ENCODE data around the gene HRK.

The HRK gene

DNA sequence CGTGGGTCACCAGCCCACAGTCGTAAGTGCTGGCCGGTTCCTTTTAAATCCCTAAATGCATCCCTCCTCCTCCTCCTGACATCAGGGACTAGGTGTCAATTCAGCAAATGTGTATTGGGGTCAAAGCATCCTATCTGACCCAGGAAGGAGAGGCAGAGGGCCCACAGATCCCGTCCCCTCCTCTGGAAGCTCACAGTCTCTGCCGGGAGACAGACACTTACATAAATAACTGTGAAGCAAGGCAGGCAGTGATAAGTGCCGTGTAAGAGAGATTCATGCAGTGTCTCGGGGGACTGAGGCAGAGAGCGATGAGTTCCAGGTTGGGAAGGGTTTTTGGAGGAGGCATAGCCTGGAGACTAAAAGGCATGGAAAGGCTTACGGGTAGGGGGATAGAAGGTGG, 44.1 kb downstream of the HRK start:
- H3K27ac ChIP-seq = no peak overlapping the region
- TF ChIP-seq, protein P1, sequence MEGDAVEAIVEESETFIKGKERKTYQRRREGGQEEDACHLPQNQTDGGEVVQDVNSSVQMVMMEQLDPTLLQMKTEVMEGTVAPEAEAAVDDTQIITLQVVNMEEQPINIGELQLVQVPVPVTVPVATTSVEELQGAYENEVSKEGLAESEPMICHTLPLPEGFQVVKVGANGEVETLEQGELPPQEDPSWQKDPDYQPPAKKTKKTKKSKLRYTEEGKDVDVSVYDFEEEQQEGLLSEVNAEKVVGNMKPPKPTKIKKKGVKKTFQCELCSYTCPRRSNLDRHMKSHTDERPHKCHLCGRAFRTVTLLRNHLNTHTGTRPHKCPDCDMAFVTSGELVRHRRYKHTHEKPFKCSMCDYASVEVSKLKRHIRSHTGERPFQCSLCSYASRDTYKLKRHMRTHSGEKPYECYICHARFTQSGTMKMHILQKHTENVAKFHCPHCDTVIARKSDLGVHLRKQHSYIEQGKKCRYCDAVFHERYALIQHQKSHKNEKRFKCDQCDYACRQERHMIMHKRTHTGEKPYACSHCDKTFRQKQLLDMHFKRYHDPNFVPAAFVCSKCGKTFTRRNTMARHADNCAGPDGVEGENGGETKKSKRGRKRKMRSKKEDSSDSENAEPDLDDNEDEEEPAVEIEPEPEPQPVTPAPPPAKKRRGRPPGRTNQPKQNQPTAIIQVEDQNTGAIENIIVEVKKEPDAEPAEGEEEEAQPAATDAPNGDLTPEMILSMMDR (IDR thresholded peaks at IDR 0.05) = no peak
- TF ChIP-seq ZFX (IDR thresholded peaks at IDR 0.05; ENCODE audit: borderline replicate concordance) = no peak

DNA sequence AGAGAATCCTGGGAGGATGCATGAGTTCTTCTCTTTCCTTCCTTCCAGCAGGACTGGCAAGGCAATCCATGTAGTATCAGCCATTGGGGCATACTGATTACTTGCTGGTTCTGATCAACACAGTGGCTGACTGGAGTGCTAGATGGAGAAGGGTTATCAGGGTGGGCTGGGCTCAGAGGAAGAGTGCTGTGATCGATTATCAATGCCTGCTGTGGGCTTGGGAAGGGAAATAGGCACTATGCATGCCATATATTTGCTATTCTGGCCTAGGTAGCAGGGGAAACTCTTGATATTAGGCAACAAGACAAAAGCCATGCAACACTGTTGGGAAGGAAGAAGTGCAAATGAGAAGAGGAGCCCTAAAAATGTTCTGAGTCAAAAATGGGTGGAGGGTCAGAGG, 45.8 kb downstream of the HRK start:
- no peak overlapping the region for H3K27ac ChIP-seq
- TF ChIP-seq, protein P1 (IDR thresholded peaks at IDR 0.05) = no peak
- TF ChIP-seq ZFX (IDR thresholded peaks at IDR 0.05; ENCODE audit: borderline replicate concordance) = no peak

DNA sequence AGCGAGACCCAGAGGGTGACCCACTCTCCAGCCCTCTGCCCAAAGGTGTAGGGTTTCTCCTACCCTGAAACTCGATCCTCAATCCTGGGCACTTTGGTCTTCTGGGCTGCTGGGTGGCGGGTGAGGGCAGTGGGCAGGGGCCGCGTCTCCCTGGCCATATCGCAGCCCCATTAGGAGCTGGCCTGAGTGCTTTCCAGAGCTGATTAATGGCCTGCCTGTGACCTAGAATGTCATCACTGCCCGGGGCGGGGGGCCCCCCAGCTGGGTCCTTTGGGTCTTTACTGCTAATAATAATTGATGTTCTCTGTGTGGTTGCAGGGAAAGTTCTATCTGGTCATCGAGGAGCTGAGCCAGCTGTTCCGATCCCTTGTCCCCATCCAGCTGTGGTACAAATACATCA, 47.8 kb downstream of the HRK start:
- H3K27ac ChIP-seq = no peak overlapping the region
- TF ChIP-seq ZFX (IDR thresholded peaks at IDR 0.05; ENCODE audit: borderline replicate concordance) = no peak
- TF ChIP-seq, protein P1 (IDR thresholded peaks at IDR 0.05) = no peak

DNA sequence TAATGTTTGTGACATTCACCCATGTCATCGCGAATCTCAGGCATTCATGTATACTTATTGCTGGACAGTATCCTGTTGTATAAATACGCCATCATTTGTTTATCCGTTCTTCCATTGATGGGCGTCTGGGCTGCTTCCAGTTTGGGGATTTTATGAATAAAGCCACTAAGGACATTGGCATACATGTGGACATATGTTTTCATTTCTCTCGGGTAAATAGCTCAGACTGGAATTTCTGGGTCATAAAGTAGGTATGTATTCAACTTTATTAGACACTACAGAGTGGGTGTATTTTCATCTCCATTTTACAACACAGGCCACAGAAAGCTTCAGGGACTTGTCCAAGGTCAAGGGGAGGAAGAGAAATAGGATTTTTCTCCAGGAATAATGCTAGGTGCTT, 48.9 kb downstream of the HRK start:
- TF ChIP-seq ZFX (IDR thresholded peaks at IDR 0.05; ENCODE audit: borderline replicate concordance) = no peak
- TF ChIP-seq, protein P1 (IDR thresholded peaks at IDR 0.05) = no peak
- no peak overlapping the region for H3K27ac ChIP-seq

DNA sequence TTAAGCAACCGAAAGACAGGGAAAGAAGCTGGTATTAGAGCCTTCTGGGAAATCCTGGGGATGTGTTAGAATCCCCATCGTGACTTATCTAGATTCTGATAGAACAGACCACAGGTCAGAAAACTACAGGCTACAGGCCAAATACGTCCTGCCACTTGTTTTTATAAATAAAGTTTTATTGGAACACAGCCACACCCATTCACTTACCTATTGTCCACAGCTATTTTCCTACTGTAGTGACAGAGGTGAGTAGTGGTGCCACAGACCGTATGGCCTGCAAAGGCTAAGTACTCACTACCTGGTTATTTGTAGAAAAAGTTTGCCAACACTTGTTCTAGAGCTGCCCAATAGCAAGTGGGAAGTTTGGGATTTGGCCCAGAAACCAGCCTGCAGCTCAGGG, 53.8 kb downstream of the HRK start:
- TF ChIP-seq, protein P1 (IDR thresholded peaks at IDR 0.05) = no peak
- no peak for TF ChIP-seq ZFX (IDR thresholded peaks at IDR 0.05; ENCODE audit: borderline replicate concordance)
- H3K27ac ChIP-seq = no peak overlapping the region

DNA sequence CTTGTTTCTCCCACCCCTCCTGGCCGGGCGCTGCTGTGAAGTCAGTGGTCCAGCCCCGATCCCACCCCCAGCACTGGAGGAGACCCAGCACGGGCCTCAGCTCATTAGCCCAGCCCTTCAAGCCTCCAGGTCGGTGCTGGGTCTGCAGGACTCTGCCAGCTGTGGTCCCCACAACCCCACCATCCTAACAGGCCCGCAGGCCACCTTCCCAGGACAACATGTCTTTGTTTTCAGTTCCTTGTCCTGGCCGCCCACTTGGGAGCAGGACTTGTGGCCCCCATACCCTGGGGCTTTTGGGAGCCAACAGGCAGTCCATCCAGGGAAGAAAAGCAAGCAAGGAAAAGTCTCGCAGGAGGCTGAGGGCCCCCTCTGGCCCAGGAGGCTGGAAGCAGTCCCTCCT, 60.0 kb downstream of the HRK start:
- TF ChIP-seq, protein P1 (IDR thresholded peaks at IDR 0.05) = no peak
- TF ChIP-seq ZFX (IDR thresholded peaks at IDR 0.05; ENCODE audit: borderline replicate concordance) = no peak
- no peak overlapping the region for H3K27ac ChIP-seq

DNA sequence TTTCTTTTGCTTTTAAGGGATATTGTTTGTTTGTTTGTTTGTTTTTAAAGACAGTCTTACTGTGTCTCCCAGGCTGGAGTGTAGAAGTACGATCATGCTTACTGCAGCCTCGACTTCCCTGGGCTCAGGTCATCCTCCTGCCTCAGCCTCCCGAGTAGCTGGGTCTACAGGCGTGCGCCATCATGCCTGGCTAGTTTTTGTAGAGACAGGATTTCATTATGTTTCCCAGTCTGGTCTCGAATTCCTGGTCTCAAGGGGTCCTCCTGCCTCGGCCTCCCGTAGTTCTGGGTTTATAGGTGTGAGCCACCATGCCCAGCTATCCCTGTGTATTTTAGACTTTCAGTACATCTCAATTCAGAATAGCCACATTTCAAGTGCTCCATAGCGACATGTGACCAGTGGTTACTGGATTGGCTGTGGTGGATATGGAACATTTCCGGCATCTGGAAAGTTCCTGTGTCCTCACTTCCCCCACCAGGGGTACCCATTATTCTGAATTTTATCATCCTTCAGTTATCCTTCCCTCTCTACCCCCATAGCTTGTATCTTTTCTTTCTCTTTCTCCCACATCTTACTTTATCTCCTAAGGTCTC, 61.1 kb downstream of the HRK start:
- TF ChIP-seq, protein P1 (IDR thresholded peaks at IDR 0.05) = no peak
- no peak for TF ChIP-seq ZFX (IDR thresholded peaks at IDR 0.05; ENCODE audit: borderline replicate concordance)
- no peak overlapping the region; the same call in 1 of the 2 replicates for H3K27ac ChIP-seq

All from 22Rv1 (cell line).